Astrocyte (in vitro differentiated cells and primary cell): ENCODE results near the gene POU2F1. TPM values are rescaled to one million over a fixed set of nuclear protein-coding genes. Genes with fewer than 3 reads are reported as not detected.

Experiments used
- DNase-seq: peaks from one replicate; pipeline ENCODE4 v3.0.0-alpha.2; 2010; ENCODE audit warnings: low read depth
- FAIRE-seq: peaks from 2 replicates; lab custom pipeline; 2011; peaks lifted over from hg19 to GRCh38; lab: Jason Lieb, UNC
- H2AFZ ChIP-seq: 2 replicates; pipeline ENCODE4 v1.6.0; 2012; ENCODE audit warnings: low read depth, low read length, inconsistent platforms
- H3K27ac ChIP-seq: 2 replicates; pipeline ENCODE4 v1.5.1; 2011; ENCODE audit warnings: low read depth, low read length, inconsistent platforms
- H3K27me3 ChIP-seq: 2 replicates; pipeline ENCODE4 v1.6.0; 2011; ENCODE audit warnings: low read length, inconsistent platforms; ENCODE audit not compliant: insufficient read depth
- H3K36me3 ChIP-seq: 2 replicates; pipeline ENCODE4 v1.5.1; 2011; ENCODE audit warnings: low read length, inconsistent platforms; ENCODE audit not compliant: insufficient read depth
- H3K4me1 ChIP-seq: 2 replicates; pipeline ENCODE4 v1.5.1; 2011; ENCODE audit warnings: low read length, inconsistent platforms; ENCODE audit not compliant: insufficient read depth
- H3K4me2 ChIP-seq: 2 replicates; pipeline ENCODE4 v1.6.0; 2012; ENCODE audit warnings: low read length, inconsistent platforms
- H3K4me3 ChIP-seq: 2 replicates; pipeline ENCODE4 v1.5.1; 2011; ENCODE audit warnings: low read depth, mild to moderate bottlenecking, low read length, inconsistent platforms; ENCODE audit not compliant: insufficient read depth
- H3K79me2 ChIP-seq: 2 replicates; pipeline ENCODE4 v1.6.0; 2012; ENCODE audit warnings: mild to moderate bottlenecking, low read length, inconsistent platforms; ENCODE audit not compliant: insufficient read depth
- H3K9ac ChIP-seq: 2 replicates; pipeline ENCODE4 v1.6.0; 2012; ENCODE audit warnings: mild to moderate bottlenecking, low read length, inconsistent platforms
- H3K9me3 ChIP-seq: 2 replicates; pipeline ENCODE4 v1.5.1; 2012; ENCODE audit warnings: low read depth, mild to moderate bottlenecking, low read length, inconsistent platforms; ENCODE audit not compliant: insufficient read depth
- H4K20me1 ChIP-seq: 2 replicates; pipeline ENCODE4 v1.6.0; 2012; ENCODE audit warnings: low read length, inconsistent platforms; ENCODE audit not compliant: insufficient read depth
- H3K27ac Mint-ChIP-seq: one replicate; pipeline ENCODE4 v1.8.0; 2021; ENCODE audit warnings: mild to moderate bottlenecking, mixed read lengths; ENCODE audit not compliant: unreplicated experiment
- H3K27me3 Mint-ChIP-seq: one replicate; pipeline ENCODE4 v1.8.0; 2021; ENCODE audit warnings: low read depth, mixed read lengths; ENCODE audit not compliant: unreplicated experiment
- H3K36me3 Mint-ChIP-seq: one replicate; pipeline ENCODE4 v1.8.0; 2021; ENCODE audit warnings: low read depth, mixed read lengths; ENCODE audit not compliant: unreplicated experiment
- H3K4me1 Mint-ChIP-seq: one replicate; pipeline ENCODE4 v1.8.0; 2021; ENCODE audit warnings: low read depth, mixed read lengths; ENCODE audit not compliant: unreplicated experiment
- H3K4me3 Mint-ChIP-seq: one replicate; pipeline ENCODE4 v1.8.0; 2021; ENCODE audit warnings: mild to moderate bottlenecking, moderate library complexity, mixed read lengths; ENCODE audit not compliant: unreplicated experiment
- H3K9me3 Mint-ChIP-seq: one replicate; pipeline ENCODE4 v1.8.0; 2021; ENCODE audit warnings: mild to moderate bottlenecking, mixed read lengths; ENCODE audit not compliant: unreplicated experiment
- EZH2 ChIP-seq: IDR thresholded peaks from 2 replicates; pipeline ENCODE4 v1.6.1; 2012; ENCODE audit warnings: mild to moderate bottlenecking, low read length, inconsistent platforms; ENCODE audit not compliant: insufficient read depth
- total RNA-seq: library from RNA; stranded (reverse); gene quantifications from 2 replicates; pipeline ENCODE4 v1.2.1, GENCODE V29; 2021
- TF ChIP-seq, protein P1 (sequence below): IDR thresholded peaks from 2 replicates; pipeline ENCODE4 v1.5.1; 2011; ENCODE audit warnings: low read depth, mild to moderate bottlenecking, inconsistent platforms, low read length, moderate library complexity; ENCODE audit not compliant: insufficient read depth

Gene POU2F1
- total RNA-seq, 1 donor from 2014 or later: 21.7 TPM

DNA sequence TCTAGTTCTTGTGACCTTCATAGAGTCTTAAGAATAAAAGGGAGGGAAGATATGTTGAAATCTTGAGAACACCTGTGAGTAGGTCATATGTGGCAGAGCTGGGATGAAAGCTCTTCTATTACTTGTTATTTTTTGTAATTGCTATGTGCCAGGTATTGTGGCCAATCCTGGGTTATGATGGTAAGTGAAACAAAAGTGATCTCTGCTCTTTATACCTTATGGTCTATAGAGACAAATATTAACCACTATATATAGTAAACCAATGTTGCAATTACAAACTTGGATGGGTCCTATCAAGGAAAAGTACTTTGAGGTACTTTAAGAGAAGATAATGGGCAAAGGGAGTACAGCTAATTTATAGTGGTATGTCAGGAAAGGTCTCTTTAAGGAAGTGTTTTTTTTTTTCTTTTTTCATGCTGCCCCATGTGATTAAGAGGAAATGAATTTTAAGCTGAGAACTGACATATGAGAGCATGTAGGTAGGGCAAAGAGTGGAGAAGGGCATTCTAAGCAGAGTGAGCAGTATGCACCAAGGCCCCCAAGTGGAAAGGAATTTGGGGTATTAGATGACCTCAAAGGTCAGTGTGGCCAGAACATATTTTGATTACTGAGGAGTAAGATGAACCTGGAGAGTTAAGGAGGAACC is 43.3 kb downstream of the POU2F1 start:
- Histone ChIP-seq H3K27ac (no peak overlapping the region), H3K27me3 (no peaks in the 10 kb centered on the region), H4K20me1 (peaks cover 78% of the 10 kb centered on the region), H2AFZ (no peak overlapping the region), H3K4me2 (no peak overlapping the region), H3K4me1 (no peaks in the 10 kb centered on the region), H3K9ac (no peak overlapping the region), H3K36me3 (no peaks in the 10 kb centered on the region), H3K9me3 (no peaks in the 10 kb centered on the region), H3K79me2 (peaks cover 58% of the 10 kb centered on the region), H3K4me3 (no peak overlapping the region)
- H3K36me3 Mint-ChIP-seq: no peaks in the 10 kb centered on the region
- no peaks in the 10 kb centered on the region for H3K27me3 Mint-ChIP-seq
- no peak overlapping the region for H3K4me3 Mint-ChIP-seq
- DNase-seq: no peak
- no peak for FAIRE-seq
- TF ChIP-seq, protein P1, sequence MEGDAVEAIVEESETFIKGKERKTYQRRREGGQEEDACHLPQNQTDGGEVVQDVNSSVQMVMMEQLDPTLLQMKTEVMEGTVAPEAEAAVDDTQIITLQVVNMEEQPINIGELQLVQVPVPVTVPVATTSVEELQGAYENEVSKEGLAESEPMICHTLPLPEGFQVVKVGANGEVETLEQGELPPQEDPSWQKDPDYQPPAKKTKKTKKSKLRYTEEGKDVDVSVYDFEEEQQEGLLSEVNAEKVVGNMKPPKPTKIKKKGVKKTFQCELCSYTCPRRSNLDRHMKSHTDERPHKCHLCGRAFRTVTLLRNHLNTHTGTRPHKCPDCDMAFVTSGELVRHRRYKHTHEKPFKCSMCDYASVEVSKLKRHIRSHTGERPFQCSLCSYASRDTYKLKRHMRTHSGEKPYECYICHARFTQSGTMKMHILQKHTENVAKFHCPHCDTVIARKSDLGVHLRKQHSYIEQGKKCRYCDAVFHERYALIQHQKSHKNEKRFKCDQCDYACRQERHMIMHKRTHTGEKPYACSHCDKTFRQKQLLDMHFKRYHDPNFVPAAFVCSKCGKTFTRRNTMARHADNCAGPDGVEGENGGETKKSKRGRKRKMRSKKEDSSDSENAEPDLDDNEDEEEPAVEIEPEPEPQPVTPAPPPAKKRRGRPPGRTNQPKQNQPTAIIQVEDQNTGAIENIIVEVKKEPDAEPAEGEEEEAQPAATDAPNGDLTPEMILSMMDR: no peak
- no peak for TF ChIP-seq EZH2
- H3K4me1 Mint-ChIP-seq: no peaks in the 10 kb centered on the region
- H3K9me3 Mint-ChIP-seq: no peaks in the 10 kb centered on the region
- no peak overlapping the region for H3K27ac Mint-ChIP-seq

DNA sequence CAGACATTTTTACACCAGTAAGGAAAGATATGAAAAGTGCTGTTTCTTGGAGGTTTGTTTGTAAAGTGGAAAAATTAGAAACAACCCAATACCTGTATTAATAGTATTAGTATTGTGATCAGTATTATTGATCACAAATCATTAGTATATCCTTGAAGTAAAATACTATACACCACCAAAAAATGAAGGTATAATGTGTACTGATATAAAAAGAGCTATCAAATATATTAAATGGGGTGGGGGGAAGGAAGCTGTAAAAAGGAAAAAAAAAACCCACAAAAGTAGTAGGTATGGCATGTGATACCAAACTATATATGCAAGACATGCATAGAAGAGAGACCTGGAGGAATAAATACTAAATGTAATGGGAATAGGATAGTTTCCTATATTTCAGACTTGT is 46.3 kb downstream of the POU2F1 start:
- Histone ChIP-seq H3K4me2 (no peak overlapping the region), H3K79me2 (peaks cover 61% of the 10 kb centered on the region), H3K27me3 (no peaks in the 10 kb centered on the region), H3K9me3 (no peaks in the 10 kb centered on the region), H3K4me1 (no peaks in the 10 kb centered on the region), H3K27ac (no peak overlapping the region), H4K20me1 (peaks cover 68% of the 10 kb centered on the region), H2AFZ (no peak overlapping the region), H3K4me3 (no peak overlapping the region), H3K9ac (no peak overlapping the region), H3K36me3 (no peaks in the 10 kb centered on the region)
- no peak overlapping the region for H3K4me3 Mint-ChIP-seq
- TF ChIP-seq EZH2: no peak
- TF ChIP-seq, protein P1: no peak
- FAIRE-seq (no peak), DNase-seq (no peak)
- H3K27ac Mint-ChIP-seq: peak overlapping the region; percentile 20
- no peaks in the 10 kb centered on the region for H3K9me3 Mint-ChIP-seq
- H3K4me1 Mint-ChIP-seq: peaks cover 12% of the 10 kb centered on the region
- H3K36me3 Mint-ChIP-seq: no peaks in the 10 kb centered on the region
- no peaks in the 10 kb centered on the region for H3K27me3 Mint-ChIP-seq

DNA sequence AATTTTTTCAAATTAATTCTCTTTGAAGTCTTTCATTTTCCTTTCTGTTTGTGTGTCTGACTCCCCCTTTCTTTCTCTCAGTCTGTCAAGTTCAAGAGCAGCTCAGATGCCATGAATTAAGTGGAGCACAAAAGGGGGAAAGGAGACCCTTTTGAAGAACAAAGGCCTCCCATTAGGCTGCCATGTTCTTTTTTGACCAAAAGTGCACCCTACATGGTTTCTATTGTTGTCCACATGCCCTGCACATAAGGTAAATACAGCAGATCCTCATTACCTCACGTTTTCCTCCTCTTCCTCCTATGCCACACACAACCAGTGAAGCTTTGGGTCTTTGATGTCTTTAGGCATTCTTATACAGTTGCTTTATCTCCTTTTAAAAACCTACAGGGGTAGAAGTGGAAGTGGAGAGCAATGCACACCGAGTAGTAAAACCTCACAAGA is 47.7 kb downstream of the POU2F1 start:
- no peak overlapping the region for H3K27ac ChIP-seq
- H3K9ac ChIP-seq: no peak overlapping the region
- Mint-ChIP-seq H3K4me1 (peaks cover 24% of the 10 kb centered on the region), H3K27me3 (no peaks in the 10 kb centered on the region), H3K27ac (no peak overlapping the region), H3K36me3 (no peaks in the 10 kb centered on the region), H3K9me3 (no peaks in the 10 kb centered on the region), H3K4me3 (no peak overlapping the region)
- no peaks in the 10 kb centered on the region for H3K36me3 ChIP-seq
- FAIRE-seq: no peak
- H3K79me2 ChIP-seq: peaks cover 61% of the 10 kb centered on the region
- no peak for TF ChIP-seq EZH2
- TF ChIP-seq, protein P1: no peak
- H3K4me2 ChIP-seq: no peak overlapping the region
- no peak overlapping the region for H2AFZ ChIP-seq
- no peaks in the 10 kb centered on the region for H3K9me3 ChIP-seq
- H3K27me3 ChIP-seq: no peaks in the 10 kb centered on the region
- no peak overlapping the region for H3K4me3 ChIP-seq
- peaks cover under 1% of the 10 kb centered on the region for H3K4me1 ChIP-seq
- peaks cover 67% of the 10 kb centered on the region for H4K20me1 ChIP-seq
- no peak for DNase-seq
